ENCODE results near the gene RSPO1. TPM values are rescaled to one million over a fixed set of nuclear protein-coding genes. Genes with fewer than 3 reads are reported as not detected.

The RSPO1 gene
- polyA plus RNA-seq, 1 donor (not counting 4 experiments of a cell fraction or from before 2014, with no cell fraction given): not detected

GRCh38 chr1:37564892-37565291 is 69.8 kb downstream of the RSPO1 start:
- FAIRE-seq (no peak), DNase-seq (ENCODE audit: low read depth, low spot score) (no peak)
- dilution Hi-C loops (cut with MboI; ENCODE audit: extremely low pct_ligation_motif_present, low sequenced_read_pairs): no loop called here
- Histone ChIP-seq H3K4me2 (ENCODE audit: control insufficient read depth, extremely low read depth, insufficient read depth, low read depth, low read length) (no peak overlapping the region), H3K36me3 (ENCODE audit: control insufficient read depth in 2 of 2, extremely low read depth in 1 of 2, insufficient read depth in 2 of 2, low read length in 2 of 2) (peaks cover 31 to 37% of the 10 kb centered on the region in 2 experiments), H3K9me1 (ENCODE audit: control insufficient read depth, extremely low read depth, insufficient read depth, low read length) (no peaks in the 10 kb centered on the region), H3K27ac (ENCODE audit: control insufficient read depth, insufficient read depth, low read length) (no peak overlapping the region), H4K20me1 (ENCODE audit: control insufficient read depth, extremely low read depth, insufficient read depth, low read length) (no peaks in the 10 kb centered on the region), H3K9me3 (ENCODE audit: control insufficient read depth, low read depth, low read length) (no peaks in the 10 kb centered on the region), H3K79me2 (ENCODE audit: control insufficient read depth, insufficient read depth, low read length) (no peaks in the 10 kb centered on the region), H2AFZ (ENCODE audit: control insufficient read depth, low read length) (no peak overlapping the region), H3K4me3 (ENCODE audit: control insufficient read depth in 2 of 3, extremely low read depth in 1 of 3, insufficient read depth in 2 of 3, low read depth in 1 of 3, low read length in 3 of 3) (no peak overlapping the region), H3K27me3 (ENCODE audit: control insufficient read depth, extremely low read depth, insufficient read depth, low read length) (no peaks in the 10 kb centered on the region), H3K4me1 (ENCODE audit: control insufficient read depth, extremely low read depth, insufficient read depth, low read length) (peaks cover 5% of the 10 kb centered on the region), H3K9ac (ENCODE audit: control insufficient read depth, extremely low read depth, insufficient read depth, low read length) (no peak overlapping the region)
- no peak for TF ChIP-seq CTCF (optimal IDR thresholded peaks at IDR 0.05 in 1 of 3, IDR thresholded peaks at IDR 0.05 in 1 of 3, conservative IDR thresholded peaks at IDR 0.05 in 1 of 3; ENCODE audit: extremely low read depth in 1 of 3, insufficient read depth in 2 of 3, low read length in 3 of 3)
- TF ChIP-seq EZH2 (IDR thresholded peaks at IDR 0.05; ENCODE audit: low read length): no peak

GRCh38 chr1:37562984-37563383 is 71.7 kb downstream of the RSPO1 start:
- Histone ChIP-seq H3K9me3 (ENCODE audit: control insufficient read depth, low read depth, low read length) (no peaks in the 10 kb centered on the region), H3K27ac (ENCODE audit: control insufficient read depth, insufficient read depth, low read length) (no peak overlapping the region), H3K4me3 (ENCODE audit: control insufficient read depth in 2 of 3, extremely low read depth in 1 of 3, insufficient read depth in 2 of 3, low read depth in 1 of 3, low read length in 3 of 3) (no peak overlapping the region), H3K36me3 (ENCODE audit: control insufficient read depth in 2 of 2, extremely low read depth in 1 of 2, insufficient read depth in 2 of 2, low read length in 2 of 2) (peaks cover 16 to 29% of the 10 kb centered on the region in 2 experiments), H3K4me2 (ENCODE audit: control insufficient read depth, extremely low read depth, insufficient read depth, low read depth, low read length) (no peak overlapping the region), H3K9ac (ENCODE audit: control insufficient read depth, extremely low read depth, insufficient read depth, low read length) (no peak overlapping the region), H4K20me1 (ENCODE audit: control insufficient read depth, extremely low read depth, insufficient read depth, low read length) (no peaks in the 10 kb centered on the region), H3K9me1 (ENCODE audit: control insufficient read depth, extremely low read depth, insufficient read depth, low read length) (no peaks in the 10 kb centered on the region), H3K27me3 (ENCODE audit: control insufficient read depth, extremely low read depth, insufficient read depth, low read length) (no peaks in the 10 kb centered on the region), H3K4me1 (ENCODE audit: control insufficient read depth, extremely low read depth, insufficient read depth, low read length) (peaks cover 5% of the 10 kb centered on the region), H3K79me2 (ENCODE audit: control insufficient read depth, insufficient read depth, low read length) (no peaks in the 10 kb centered on the region), H2AFZ (ENCODE audit: control insufficient read depth, low read length) (no peak overlapping the region)
- FAIRE-seq: no peak
- no peak for DNase-seq (ENCODE audit: low read depth, low spot score)
- dilution Hi-C loops (cut with MboI; ENCODE audit: extremely low pct_ligation_motif_present, low sequenced_read_pairs): no loop called here
- TF ChIP-seq CTCF (optimal IDR thresholded peaks at IDR 0.05 in 1 of 3, IDR thresholded peaks at IDR 0.05 in 1 of 3, conservative IDR thresholded peaks at IDR 0.05 in 1 of 3; ENCODE audit: extremely low read depth in 1 of 3, insufficient read depth in 2 of 3, low read length in 3 of 3) (no peak), EZH2 (IDR thresholded peaks at IDR 0.05; ENCODE audit: low read length) (no peak)

Other genes with a start within 250 kb of the RSPO1 start
- gene ZC3H12A, start 160.3 kb downstream of the RSPO1 start, polyA plus RNA-seq: 17.5 to 55.5 TPM (median 24.4 TPM) in 3 replicates
- 38.9 to 51.9 TPM (median 49.3 TPM) in 3 replicates for gene MEAF6, start 120.1 kb downstream of the RSPO1 start, polyA plus RNA-seq
- gene SNIP1, start 80.6 kb downstream of the RSPO1 start, polyA plus RNA-seq: 6.7 to 8.9 TPM (median 7.1 TPM) in 3 replicates
- gene DNALI1, start 78.0 kb downstream of the RSPO1 start, polyA plus RNA-seq: 0.06 to 0.14 TPM (median 0.06 TPM) in 3 replicates
- 49.7 to 81.0 TPM (median 52.7 TPM) in 3 replicates for gene GNL2, start 39.0 kb downstream of the RSPO1 start, polyA plus RNA-seq
- 3.7 to 22.1 TPM (median 15.1 TPM) in 3 replicates for gene CDCA8, start 57.6 kb upstream of the RSPO1 start, polyA plus RNA-seq
- gene EPHA10, start 130.2 kb upstream of the RSPO1 start, polyA plus RNA-seq: 0.01 TPM in 1 of 3 replicates, not detected in the others
- gene MANEAL, start 159.0 kb upstream of the RSPO1 start, polyA plus RNA-seq: 0.32 to 0.72 TPM (median 0.37 TPM) in 3 replicates
- gene C1orf122, start 172.9 kb upstream of the RSPO1 start, polyA plus RNA-seq: 22.2 to 46.0 TPM (median 25.8 TPM) in 3 replicates
- gene YRDC, start 173.3 kb upstream of the RSPO1 start, polyA plus RNA-seq: 21.7 to 26.8 TPM (median 22.2 TPM) in 3 replicates
- 10.5 to 13.1 TPM (median 10.7 TPM) in 3 replicates for gene MTF1, start 224.7 kb upstream of the RSPO1 start, polyA plus RNA-seq

All from keratinocyte (primary cell).